ENCODE data around the gene NSUN6. TPM values are rescaled to one million over a fixed set of nuclear protein-coding genes. Genes with fewer than 3 reads are reported as not detected.

The NSUN6 gene
- total RNA-seq, 1 donor from 2014 or later, result 10.9 TPM

DNA sequence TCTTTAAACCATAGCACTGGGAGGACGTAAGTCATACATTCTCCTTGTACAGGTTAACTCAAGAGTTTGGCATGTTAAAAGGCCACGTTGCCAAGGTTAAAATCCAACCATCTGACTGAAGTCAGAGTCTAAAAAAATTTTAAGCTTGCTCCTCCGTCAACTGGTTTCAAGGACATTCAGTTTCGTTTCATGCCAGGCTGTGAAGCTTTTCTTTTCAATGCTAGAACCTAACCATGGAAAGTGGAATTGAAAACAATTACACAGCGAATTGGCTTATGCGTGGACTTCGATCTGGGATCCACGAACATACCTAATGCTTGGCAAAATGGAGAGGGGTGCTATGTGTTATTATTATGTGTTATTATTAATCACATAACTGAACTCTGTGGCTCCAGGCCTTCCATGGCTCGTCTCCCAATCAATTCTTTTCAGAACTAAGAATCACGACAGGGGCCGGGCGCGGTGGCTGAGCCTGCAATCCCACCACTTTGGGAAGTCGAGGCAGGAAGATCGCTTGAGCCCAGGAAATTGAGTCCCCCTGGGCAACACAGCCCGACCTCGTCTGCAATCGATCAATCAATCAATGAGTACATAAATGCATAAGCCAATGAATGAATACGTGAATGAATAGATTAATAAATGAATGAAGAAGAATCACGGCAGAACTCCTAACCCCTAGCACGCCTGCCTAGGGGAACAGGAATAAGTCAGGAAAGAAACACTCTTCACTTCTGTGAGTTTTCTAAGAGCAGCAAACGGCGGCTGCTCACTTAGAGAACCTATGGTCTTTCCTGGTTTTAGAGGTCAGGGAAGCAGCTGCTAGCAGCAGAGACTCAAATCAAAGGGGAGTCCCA lies 7.1 kb upstream of the NSUN6 start:
- Histone ChIP-seq H3K36me3 (no peaks in the 10 kb centered on the region), H3K27me3 (no peaks in the 10 kb centered on the region), H3K4me1 (peaks cover 34% of the 10 kb centered on the region), H3K27ac (peak overlapping the region; percentile 98), H3K9me3 (no peaks in the 10 kb centered on the region), H3K4me3 (peak overlapping the region; percentile 98)
- ATAC-seq (no peak), DNase-seq (no peak)
- TF ChIP-seq, protein P1, sequence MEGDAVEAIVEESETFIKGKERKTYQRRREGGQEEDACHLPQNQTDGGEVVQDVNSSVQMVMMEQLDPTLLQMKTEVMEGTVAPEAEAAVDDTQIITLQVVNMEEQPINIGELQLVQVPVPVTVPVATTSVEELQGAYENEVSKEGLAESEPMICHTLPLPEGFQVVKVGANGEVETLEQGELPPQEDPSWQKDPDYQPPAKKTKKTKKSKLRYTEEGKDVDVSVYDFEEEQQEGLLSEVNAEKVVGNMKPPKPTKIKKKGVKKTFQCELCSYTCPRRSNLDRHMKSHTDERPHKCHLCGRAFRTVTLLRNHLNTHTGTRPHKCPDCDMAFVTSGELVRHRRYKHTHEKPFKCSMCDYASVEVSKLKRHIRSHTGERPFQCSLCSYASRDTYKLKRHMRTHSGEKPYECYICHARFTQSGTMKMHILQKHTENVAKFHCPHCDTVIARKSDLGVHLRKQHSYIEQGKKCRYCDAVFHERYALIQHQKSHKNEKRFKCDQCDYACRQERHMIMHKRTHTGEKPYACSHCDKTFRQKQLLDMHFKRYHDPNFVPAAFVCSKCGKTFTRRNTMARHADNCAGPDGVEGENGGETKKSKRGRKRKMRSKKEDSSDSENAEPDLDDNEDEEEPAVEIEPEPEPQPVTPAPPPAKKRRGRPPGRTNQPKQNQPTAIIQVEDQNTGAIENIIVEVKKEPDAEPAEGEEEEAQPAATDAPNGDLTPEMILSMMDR (IDR thresholded peaks at IDR 0.05), result no peak
- intact Hi-C loops (cut with DNase I), result no loop called here

DNA sequence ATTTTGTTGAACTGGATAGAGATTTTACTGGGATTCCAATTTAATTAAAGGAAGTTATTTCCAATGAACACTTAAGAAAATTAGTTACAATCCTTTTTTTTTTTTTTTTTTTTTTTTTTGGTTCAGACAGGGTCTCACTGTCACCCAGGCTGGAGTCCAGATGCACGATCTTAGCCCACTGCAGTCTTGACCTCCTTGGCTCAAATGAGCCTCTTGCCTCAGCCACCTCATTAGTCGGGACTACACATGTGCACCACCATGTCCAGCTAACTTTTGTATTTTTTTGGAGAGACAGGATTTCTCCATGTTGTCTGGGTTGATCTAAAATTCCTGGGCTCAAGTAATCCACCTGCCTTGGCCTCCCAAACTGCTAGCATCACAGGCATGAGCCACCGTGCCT lies 5.3 kb upstream of the NSUN6 start:
- Histone ChIP-seq H3K27me3 (no peaks in the 10 kb centered on the region), H3K4me3 (no peak overlapping the region), H3K36me3 (no peaks in the 10 kb centered on the region), H3K4me1 (peaks cover 26% of the 10 kb centered on the region), H3K27ac (no peak overlapping the region), H3K9me3 (no peaks in the 10 kb centered on the region)
- TF ChIP-seq, protein P1 (IDR thresholded peaks at IDR 0.05), result no peak
- no peak for DNase-seq
- intact Hi-C loops (cut with DNase I), result no loop called here
- no peak for ATAC-seq

DNA sequence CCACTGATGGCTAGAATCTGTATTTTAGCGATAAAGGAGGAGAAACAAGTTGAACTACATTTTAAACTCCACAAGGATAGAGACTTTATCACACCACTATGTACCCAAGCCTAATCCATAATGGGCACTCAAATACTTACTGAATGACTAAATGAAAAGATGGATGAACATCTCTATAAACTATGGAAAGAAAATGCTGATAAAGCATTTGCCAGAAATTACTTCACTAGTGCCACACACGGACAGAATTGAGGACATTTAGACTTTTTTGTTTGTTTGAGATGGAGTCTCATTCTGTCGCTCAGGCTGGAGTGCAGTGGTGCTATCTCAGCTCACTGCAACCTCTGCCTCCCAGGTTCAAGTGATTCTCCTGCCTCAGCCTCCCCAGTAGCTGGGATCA lies 1.7 kb upstream of the NSUN6 start:
- no peak overlapping the region for H3K4me3 ChIP-seq
- H3K36me3 ChIP-seq, result no peaks in the 10 kb centered on the region
- TF ChIP-seq, protein P1 (IDR thresholded peaks at IDR 0.05), result no peak
- no peak overlapping the region for H3K27ac ChIP-seq
- H3K4me1 ChIP-seq, result peaks cover 18% of the 10 kb centered on the region
- DNase-seq, result no peak
- H3K27me3 ChIP-seq, result no peaks in the 10 kb centered on the region
- no peak for ATAC-seq
- no peaks in the 10 kb centered on the region for H3K9me3 ChIP-seq
- intact Hi-C loops (cut with DNase I), result no loop called here

DNA sequence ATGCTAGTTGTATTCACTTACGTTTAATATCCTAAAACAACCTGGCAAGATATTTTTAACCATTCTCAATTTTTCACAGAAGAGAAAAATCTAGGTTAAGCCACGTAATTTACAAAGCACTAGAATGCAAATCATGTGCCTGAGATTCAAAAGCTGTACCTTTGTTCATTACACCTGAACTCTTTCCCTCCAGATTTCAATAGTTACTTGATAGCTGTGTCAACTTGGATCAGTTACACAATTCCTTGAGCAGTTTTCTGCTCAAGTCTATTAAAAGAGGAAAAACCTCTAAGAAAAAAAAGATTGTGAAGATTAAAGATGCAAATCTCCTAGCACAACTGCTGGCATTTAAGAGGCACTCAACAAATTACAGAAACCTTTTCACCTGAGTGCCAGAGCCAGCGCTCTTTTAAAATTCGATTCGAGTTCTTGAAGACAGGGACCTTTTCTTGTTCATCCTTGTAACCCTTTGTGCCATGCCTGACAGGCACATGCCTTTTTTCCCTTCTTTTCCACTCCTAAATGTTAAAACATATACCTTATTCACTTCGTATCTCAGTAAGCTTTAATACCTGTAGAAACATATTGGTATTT lies 886 bp downstream of the NSUN6 start:
- Histone ChIP-seq H3K27ac (peak overlapping the region; percentile 87), H3K4me3 (peak overlapping the region; percentile 80), H3K27me3 (no peaks in the 10 kb centered on the region), H3K9me3 (no peaks in the 10 kb centered on the region), H3K4me1 (peaks cover 13% of the 10 kb centered on the region), H3K36me3 (peaks cover 5% of the 10 kb centered on the region)
- TF ChIP-seq, protein P1 (IDR thresholded peaks at IDR 0.05), result no peak
- no peak for ATAC-seq
- intact Hi-C loops (cut with DNase I), result no loop called here
- DNase-seq, result no peak

DNA sequence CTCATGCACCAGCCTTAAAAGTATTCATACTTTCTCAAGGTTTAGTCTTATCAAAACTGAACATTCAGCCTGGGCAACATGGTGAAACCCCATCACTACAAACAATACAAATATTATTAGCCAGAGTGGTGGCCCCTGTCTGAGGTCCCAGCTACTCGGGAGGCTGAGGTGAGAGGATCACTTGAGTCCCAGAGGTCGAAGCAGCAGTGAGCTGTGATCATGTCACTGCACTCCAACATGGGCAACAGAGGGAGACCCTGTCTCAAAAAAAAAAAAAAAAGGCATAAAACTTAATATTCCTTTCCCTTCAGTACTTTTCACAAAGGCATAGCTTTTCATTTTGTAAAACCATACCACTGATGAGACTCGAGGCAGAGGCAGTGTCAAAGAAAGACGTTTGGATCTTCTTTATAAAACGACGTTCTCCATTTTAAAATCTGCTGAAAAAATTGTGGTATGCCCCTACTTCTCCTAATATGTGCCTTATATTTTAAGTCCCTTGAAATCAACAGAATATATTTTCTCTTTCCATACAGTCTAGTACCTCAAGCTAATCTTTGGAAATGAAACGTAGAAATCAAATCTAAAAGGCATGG lies 1.9 kb downstream of the NSUN6 start:
- Histone ChIP-seq H3K9me3 (no peaks in the 10 kb centered on the region), H3K27ac (no peak overlapping the region), H3K27me3 (no peaks in the 10 kb centered on the region), H3K4me1 (peaks cover 13% of the 10 kb centered on the region), H3K36me3 (peaks cover 5% of the 10 kb centered on the region), H3K4me3 (no peak overlapping the region)
- intact Hi-C loops (cut with DNase I), result no loop called here
- TF ChIP-seq, protein P1 (IDR thresholded peaks at IDR 0.05), result no peak
- DNase-seq (no peak), ATAC-seq (no peak)
